A549 (cell line): ENCODE measurements around the gene VPS52. TPM values are rescaled to one million over a fixed set of nuclear protein-coding genes. Genes with fewer than 3 reads are reported as not detected.

Experiments
- ATAC-seq, 2 experiments: fragments of 200-7000 bp in 1 of 2; fragments of >200 bp in 1 of 2; cut with Nextera tagmentation in 1 of 2; cut with Tn5 transposase in 1 of 2; 3 replicates each; pipeline versions ENCODE4 v1.8.0 to v1.9.1; 2018 to 2020; ENCODE audit warnings: mild to moderate bottlenecking in 1 of 2, moderate library complexity in 1 of 2
- CTCF ChIA-PET: fragments of 300-600 bp; sonication (Branson Sonifier 250); formaldehyde crosslinking; extraction: SDS; loops from one replicate; lab custom pipeline; 2021; ENCODE audit warnings: antibody characterized with exemption, inconsistent platforms; lab: Yijun Ruan, JAX
- POLR2A ChIA-PET: fragments of 350-600 bp; formaldehyde crosslinking; extraction: SDS; loops from one replicate; lab custom pipeline; 2021; ENCODE audit warnings: antibody characterized with exemption, inconsistent platforms; lab: Yijun Ruan, JAX
- DNase-seq, 2 experiments: peaks; one replicate each; pipeline versions ENCODE4 v3.0.0 to v3.0.0-alpha.2; 2011 to 2016; ENCODE audit warnings: low read depth in 1 of 2, low spot score in 1 of 2
- FAIRE-seq: peaks from 2 replicates; lab custom pipeline; 2011; peaks lifted over from hg19 to GRCh38; lab: Jason Lieb, UNC
- H3K27ac ChIP-seq, 2 experiments: fragments of >200 bp; sonication (Bioruptor Twin); formaldehyde crosslinking; 3 replicates each; pipeline ENCODE4 v1.5.1; 2016 to 2017
- H3K4me1 ChIP-seq: fragments of >200 bp; sonication (Bioruptor Twin); formaldehyde crosslinking; 3 replicates; pipeline ENCODE4 v1.6.1; 2016
- H3K4me2 ChIP-seq: fragments of >200 bp; sonication (Bioruptor Twin); formaldehyde crosslinking; 3 replicates; pipeline ENCODE4 v1.6.1; 2016
- H3K4me3 ChIP-seq: fragments of >200 bp; sonication (Bioruptor Twin); formaldehyde crosslinking; 3 replicates; pipeline ENCODE4 v1.5.1; 2016
- H3K9me3 ChIP-seq: fragments of >200 bp; sonication (Bioruptor Twin); formaldehyde crosslinking; 3 replicates; pipeline ENCODE4 v1.6.1; 2016
- BCL3 ChIP-seq: fragments of >200 bp; sonication (Bioruptor Twin); formaldehyde crosslinking; IDR thresholded peaks from 3 replicates; pipeline ENCODE4 v1.6.1; 2016
- CBX2 ChIP-seq: fragments of 200-600 bp; sonication (generic); IDR thresholded peaks from 2 replicates; pipeline ENCODE4 v1.6.1; 2016; ENCODE audit warnings: low read depth, mild to moderate bottlenecking, borderline replicate concordance
- CEBPB ChIP-seq, 2 experiments: fragments of >200 bp in 1 of 2; sonication (Bioruptor Twin) in 1 of 2; formaldehyde crosslinking in 1 of 2; IDR thresholded peaks; 2 replicates each; pipeline ENCODE4 v1.6.1; 2012 to 2016
- CHD2 ChIP-seq: fragments of 150-350 bp; IDR thresholded peaks from 2 replicates; pipeline ENCODE4 v1.6.1; 2014; ENCODE audit warnings: low read length; ENCODE audit not compliant: partially characterized antibody
- CTCF ChIP-seq: fragments of >200 bp; sonication (Bioruptor Twin); formaldehyde crosslinking; IDR thresholded peaks from 3 replicates; pipeline ENCODE4 v1.5.1; 2016
- ELK1 ChIP-seq: fragments of 150-350 bp; IDR thresholded peaks from 2 replicates; pipeline ENCODE4 v1.6.1; 2014; ENCODE audit warnings: low read depth, mild to moderate bottlenecking, low read length
- ESRRA ChIP-seq: fragments of 150-350 bp; IDR thresholded peaks from 2 replicates; pipeline ENCODE4 v1.6.1; 2014; ENCODE audit warnings: mild to moderate bottlenecking, low read length, borderline replicate concordance
- FOSL2 ChIP-seq, 2 experiments: fragments of 450-650 bp in 1 of 2; fragments of >200 bp in 1 of 2; sonication (Bioruptor Twin) in 1 of 2; formaldehyde crosslinking; IDR thresholded peaks; 2 replicates each; pipeline versions ENCODE4 v1.5.0 to v1.6.1; 2016 to 2020; ENCODE audit warnings: mild to moderate bottlenecking in 1 of 2, moderate library complexity in 1 of 2
- FOXS1 ChIP-seq: fragments of 250-450 bp; sonication (Bioruptor Pico); IDR thresholded peaks from 2 replicates; pipeline ENCODE4 v1.5.0; 2020; ENCODE audit warnings: mild to moderate bottlenecking, moderate library complexity
- HOXB13 ChIP-seq: fragments of 250-450 bp; sonication (Bioruptor Pico); IDR thresholded peaks from 2 replicates; pipeline ENCODE4 v1.5.0; 2020; ENCODE audit warnings: low read depth, mild to moderate bottlenecking, moderate library complexity
- JUN ChIP-seq, 2 experiments: fragments of >200 bp; sonication (Bioruptor Twin); formaldehyde crosslinking; IDR thresholded peaks; 2 replicates in 1 of 2; 3 replicates in 1 of 2; pipeline ENCODE4 v1.6.1; 2016 to 2017
- JUNB ChIP-seq: fragments of >200 bp; sonication (Bioruptor Twin); formaldehyde crosslinking; IDR thresholded peaks from 2 replicates; pipeline ENCODE4 v1.6.1; 2016
- KDM1A ChIP-seq: fragments of 200-600 bp; sonication (generic); IDR thresholded peaks from 2 replicates; pipeline ENCODE4 v1.6.1; 2016; ENCODE audit warnings: low read depth, mild to moderate bottlenecking
- KDM5A ChIP-seq: fragments of 200-600 bp; sonication (generic); IDR thresholded peaks from 2 replicates; pipeline ENCODE4 v1.6.1; 2016; ENCODE audit warnings: antibody characterized with exemption, mild to moderate bottlenecking
- MYC ChIP-seq: IDR thresholded peaks from 2 replicates; pipeline ENCODE4 v1.6.1; 2012; ENCODE audit warnings: mild to moderate bottlenecking, inconsistent platforms, low read length, improper control_type of control experiment, borderline replicate concordance
- NFE2L2 ChIP-seq: fragments of 150-350 bp; conservative IDR thresholded peaks from 2 replicates; pipeline ENCODE4 v1.6.1; 2014; ENCODE audit warnings: low read length
- NPAS2 ChIP-seq: fragments of 250-450 bp; sonication (Bioruptor Pico); IDR thresholded peaks from 2 replicates; pipeline ENCODE4 v1.8.0; 2022; ENCODE audit warnings: mild to moderate bottlenecking, moderate library complexity, borderline replicate concordance
- PBX3 ChIP-seq: IDR thresholded peaks from 2 replicates; pipeline ENCODE4 v1.6.1; 2012
- RARB ChIP-seq: fragments of 250-450 bp; sonication (Bioruptor Pico); IDR thresholded peaks from 2 replicates; pipeline ENCODE4 v1.8.0; 2021; ENCODE audit warnings: mild to moderate bottlenecking, moderate library complexity
- RNF2 ChIP-seq: fragments of 200-600 bp; sonication (generic); IDR thresholded peaks from 2 replicates; pipeline ENCODE4 v1.6.1; 2016; ENCODE audit warnings: low read depth, mild to moderate bottlenecking, antibody characterized with exemption, moderate library complexity, borderline replicate concordance
- TP53 ChIP-seq: fragments of 250-450 bp; sonication (Bioruptor Pico); IDR thresholded peaks from 2 replicates; pipeline ENCODE4 v1.5.0; 2021; ENCODE audit warnings: mild to moderate bottlenecking, moderate library complexity
- USF2 ChIP-seq: fragments of 450-650 bp; IDR thresholded peaks from 2 replicates; pipeline ENCODE4 v1.6.1; 2014; ENCODE audit warnings: antibody characterized with exemption
- ZNF302 ChIP-seq: fragments of 250-450 bp; sonication (Bioruptor Pico); IDR thresholded peaks from 2 replicates; pipeline ENCODE4 v1.9.0; 2021; ENCODE audit warnings: inconsistent platforms, mild to moderate bottlenecking, moderate library complexity
- ZSCAN20 ChIP-seq: fragments of 250-450 bp; sonication (Bioruptor Pico); IDR thresholded peaks from 2 replicates; pipeline ENCODE4 v1.8.0; 2022; ENCODE audit warnings: mild to moderate bottlenecking, moderate library complexity
- WGBS: methylation state at CpG from one replicate; pipeline ENCODE4 v1.1.6; 2017; ENCODE audit errors: missing lambda C conversion rate; 5-methylcytosine and 5-hydroxymethylcytosine counted together
- polyA plus RNA-seq, 4 experiments: library from polyadenylated mRNA; depleted of rRNA in 3 of 4; stranded (reverse); fragments of >200 nt; fragmentation: RNase III in 1 of 4; extraction: RNeasy Plus Mini Kit Qiagen cat#74134 plus additional on column Dnase treatment in 1 of 4; gene quantifications; 2 replicates in 3 of 4; 3 replicates in 1 of 4; pipeline ENCODE4 v1.2.3, GENCODE V29; 2011 to 2017

The VPS52 gene
- polyA plus RNA-seq, 2 of the 4 experiments (the other 2 are of a cell fraction) = 22.8 to 38.9 TPM

- ChIA-PET CTCF (interaction anchor here (1.1 to 3.3 kb wide), 2 partner anchors 11 to 32 kb away, joined by 3 to 22 read pairs; no protein-coding TSS in a partner anchor), POLR2A (no interaction called here)
- FAIRE-seq (no peak), ATAC-seq (no peak)
- H3K27ac ChIP-seq = no peak overlapping the region
- no peak overlapping the region for H3K4me2 ChIP-seq
- H3K4me1 ChIP-seq = no peaks in the 10 kb centered on the region
- no peaks in the 10 kb centered on the region for H3K9me3 ChIP-seq
- WGBS = 26% methylated on average over 2 of the region's 2 CpGs
- no peak overlapping the region for H3K4me3 ChIP-seq
- TF ChIP-seq CBX2 = no peak
- no peak for TF ChIP-seq ZSCAN20
- TF ChIP-seq NPAS2 (CRISPR knock-in tag) = no peak
- TF ChIP-seq USF2 = no peak
- no peak for TF ChIP-seq CTCF
- no peak for TF ChIP-seq MYC
- TF ChIP-seq PBX3 = no peak
- TF ChIP-seq FOSL2 (IDR thresholded peaks at IDR 0.05) = no peak
- no peak for TF ChIP-seq FOSL2 (CRISPR knock-in tag; IDR thresholded peaks at IDR 0.05)
- TF ChIP-seq FOXS1 = no peak
- no peak for TF ChIP-seq JUNB
- no peak for TF ChIP-seq NFE2L2
- no peak for TF ChIP-seq BCL3
- TF ChIP-seq, all 56 proteins: peak for 0
- DNase-seq = no peak
These were observed 33.9 kb downstream of the VPS52 start for GRCh38 chr6:33237741-33238140.

- H3K4me3 ChIP-seq = no peak overlapping the region
- no peak overlapping the region for H3K4me2 ChIP-seq
- H3K4me1 ChIP-seq = no peaks in the 10 kb centered on the region
- no peak overlapping the region for H3K27ac ChIP-seq
- no peak for DNase-seq
- ATAC-seq = no peak
- no peak for TF ChIP-seq KDM1A
- TF ChIP-seq ZNF302 (CRISPR knock-in tag) = no peak
- TF ChIP-seq JUNB = no peak
- ChIA-PET CTCF (interaction anchor here (0.6 to 7.2 kb wide), 2 partner anchors 11 to 1828 kb away, joined by 3 to 39 read pairs; no protein-coding TSS in a partner anchor), POLR2A (no interaction called here)
- WGBS = 65% methylated on average over 6 of the region's 6 CpGs
- no peaks in the 10 kb centered on the region for H3K9me3 ChIP-seq
- no peak for FAIRE-seq
These were observed 34.8 kb downstream of the VPS52 start for GRCh38 chr6:33236852-33237251.

- no peak overlapping the region for H3K27ac ChIP-seq
- H3K4me3 ChIP-seq = no peak overlapping the region
- no peaks in the 10 kb centered on the region for H3K4me1 ChIP-seq
- no peak for DNase-seq
- FAIRE-seq = no peak
- no peaks in the 10 kb centered on the region for H3K9me3 ChIP-seq
- CTCF ChIA-PET = interaction anchor here (1.0 to 7.2 kb wide), 3 partner anchors 11 to 115 kb away, joined by 4 to 39 read pairs (median 4); no protein-coding TSS in a partner anchor
- ATAC-seq = no peak
- TF ChIP-seq RNF2 (no peak), CHD2 (no peak), TP53 (no peak), PBX3 (no peak), USF2 (no peak), HOXB13 (CRISPR knock-in tag) (no peak), ELK1 (no peak), ZNF302 (CRISPR knock-in tag) (no peak), CEBPB (IDR thresholded peaks at IDR 0.05) (no peak), RARB (no peak), KDM5A (no peak), NPAS2 (CRISPR knock-in tag) (no peak), ESRRA (no peak), NFE2L2 (no peak), JUN (IDR thresholded peaks at IDR 0.05) (no peak)
- H3K4me2 ChIP-seq = no peak overlapping the region
- POLR2A ChIA-PET = no interaction called here
These were observed 35.3 kb downstream of the VPS52 start for GRCh38 chr6:33236328-33236727.
